ENCODE measurements around the gene KCNMA1. TPM values are rescaled to one million over a fixed set of nuclear protein-coding genes. Genes with fewer than 3 reads are reported as not detected.

KCNMA1 gene
- total and polyA plus RNA-seq, 10 of the 15 experiments (the other 5 are each of a cell fraction or from before 2014, with no cell fraction given) = 8.5 to 77.0 (median 21.3) TPM

DNA sequence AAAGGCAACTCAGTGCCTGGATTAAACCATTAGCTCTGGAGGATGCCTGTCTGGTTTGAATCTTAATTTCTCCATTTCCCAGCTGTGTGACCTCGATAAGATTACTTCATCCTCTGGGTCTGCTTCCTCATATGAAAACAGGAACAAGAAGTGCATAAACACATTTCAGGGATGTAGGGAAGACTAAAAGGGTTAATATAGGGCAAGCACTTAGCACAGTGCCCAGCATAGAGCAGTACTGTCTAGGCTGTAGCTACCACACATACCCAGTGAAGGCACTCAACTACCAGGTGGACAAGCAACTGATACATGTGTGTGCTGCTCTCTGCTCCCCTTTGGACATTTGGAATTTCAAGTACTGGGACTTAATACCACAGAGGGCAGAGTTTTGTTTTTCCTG, 85.4 kb downstream of the KCNMA1 start:
- H3K27me3 ChIP-seq (replicated peaks in 1 of 2; ENCODE audit: control insufficient read depth in 2 of 2, insufficient read depth in 2 of 2, low read length in 1 of 2) = no peaks in the 10 kb centered on the region
- in situ Hi-C loops (cut with MboI) (no loop called here), intact Hi-C loops (cut with micrococcal nuclease; ENCODE audit: unreplicated experiment) (no loop called here)
- ChIA-PET SMC1A (ENCODE audit: uncharacterized antibody, unreplicated experiment) (interaction anchor here (0.9 to 3.5 kb wide), 8 partner anchors 8 to 89 kb away, joined by 3 to 12 read pairs (median 6); no protein-coding TSS in a partner anchor), CTCF (interaction anchor here (1.1 to 3.5 kb wide), 2 partner anchors 9 to 13 kb away, joined by 3 to 16 read pairs; no protein-coding TSS in a partner anchor), POLR2A (no interaction called here), RAD21 (ENCODE audit: unreplicated experiment) (interaction anchor here (0.6 kb wide), 1 partner anchor 59 kb away, joined by 3 read pairs; no protein-coding TSS in a partner anchor)
- H3K4me2 ChIP-seq (ENCODE audit: control insufficient read depth, insufficient read depth) = no peak overlapping the region
- no peak overlapping the region for H3K4me3 ChIP-seq
- FAIRE-seq (no peak), DNase-seq (ENCODE audit: low read depth, low spot score) (no peak), ATAC-seq (no peak)
- no peaks in the 10 kb centered on the region for H3K4me1 ChIP-seq (ENCODE audit: control insufficient read depth, insufficient read depth, low read length)
- H3K9ac ChIP-seq (ENCODE audit: control insufficient read depth, insufficient read depth, low read length) = no peak overlapping the region
- TF ChIP-seq, protein P1, sequence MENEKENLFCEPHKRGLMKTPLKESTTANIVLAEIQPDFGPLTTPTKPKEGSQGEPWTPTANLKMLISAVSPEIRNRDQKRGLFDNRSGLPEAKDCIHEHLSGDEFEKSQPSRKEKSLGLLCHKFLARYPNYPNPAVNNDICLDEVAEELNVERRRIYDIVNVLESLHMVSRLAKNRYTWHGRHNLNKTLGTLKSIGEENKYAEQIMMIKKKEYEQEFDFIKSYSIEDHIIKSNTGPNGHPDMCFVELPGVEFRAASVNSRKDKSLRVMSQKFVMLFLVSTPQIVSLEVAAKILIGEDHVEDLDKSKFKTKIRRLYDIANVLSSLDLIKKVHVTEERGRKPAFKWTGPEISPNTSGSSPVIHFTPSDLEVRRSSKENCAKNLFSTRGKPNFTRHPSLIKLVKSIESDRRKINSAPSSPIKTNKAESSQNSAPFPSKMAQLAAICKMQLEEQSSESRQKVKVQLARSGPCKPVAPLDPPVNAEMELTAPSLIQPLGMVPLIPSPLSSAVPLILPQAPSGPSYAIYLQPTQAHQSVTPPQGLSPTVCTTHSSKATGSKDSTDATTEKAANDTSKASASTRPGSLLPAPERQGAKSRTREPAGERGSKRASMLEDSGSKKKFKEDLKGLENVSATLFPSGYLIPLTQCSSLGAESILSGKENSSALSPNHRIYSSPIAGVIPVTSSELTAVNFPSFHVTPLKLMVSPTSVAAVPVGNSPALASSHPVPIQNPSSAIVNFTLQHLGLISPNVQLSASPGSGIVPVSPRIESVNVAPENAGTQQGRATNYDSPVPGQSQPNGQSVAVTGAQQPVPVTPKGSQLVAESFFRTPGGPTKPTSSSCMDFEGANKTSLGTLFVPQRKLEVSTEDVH (IDR thresholded peaks at IDR 0.05; ENCODE audit: low read depth, partially characterized antibody) = no peak
- TF ChIP-seq IKZF2 (IDR thresholded peaks at IDR 0.05) = no peak
- no peak for TF ChIP-seq NR2F1 (conservative IDR thresholded peaks at IDR 0.05)
- no peak for TF ChIP-seq CHD4 (IDR thresholded peaks at IDR 0.05)
- no peak for TF ChIP-seq RUNX3 (IDR thresholded peaks at IDR 0.05; ENCODE audit: low read length)
- TF ChIP-seq, protein P2, sequence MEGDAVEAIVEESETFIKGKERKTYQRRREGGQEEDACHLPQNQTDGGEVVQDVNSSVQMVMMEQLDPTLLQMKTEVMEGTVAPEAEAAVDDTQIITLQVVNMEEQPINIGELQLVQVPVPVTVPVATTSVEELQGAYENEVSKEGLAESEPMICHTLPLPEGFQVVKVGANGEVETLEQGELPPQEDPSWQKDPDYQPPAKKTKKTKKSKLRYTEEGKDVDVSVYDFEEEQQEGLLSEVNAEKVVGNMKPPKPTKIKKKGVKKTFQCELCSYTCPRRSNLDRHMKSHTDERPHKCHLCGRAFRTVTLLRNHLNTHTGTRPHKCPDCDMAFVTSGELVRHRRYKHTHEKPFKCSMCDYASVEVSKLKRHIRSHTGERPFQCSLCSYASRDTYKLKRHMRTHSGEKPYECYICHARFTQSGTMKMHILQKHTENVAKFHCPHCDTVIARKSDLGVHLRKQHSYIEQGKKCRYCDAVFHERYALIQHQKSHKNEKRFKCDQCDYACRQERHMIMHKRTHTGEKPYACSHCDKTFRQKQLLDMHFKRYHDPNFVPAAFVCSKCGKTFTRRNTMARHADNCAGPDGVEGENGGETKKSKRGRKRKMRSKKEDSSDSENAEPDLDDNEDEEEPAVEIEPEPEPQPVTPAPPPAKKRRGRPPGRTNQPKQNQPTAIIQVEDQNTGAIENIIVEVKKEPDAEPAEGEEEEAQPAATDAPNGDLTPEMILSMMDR (IDR thresholded peaks at IDR 0.05 in 2 of 3, conservative IDR thresholded peaks at IDR 0.05 in 1 of 3; ENCODE audit: control insufficient read depth in 2 of 3, extremely low read depth in 1 of 3, insufficient read depth in 1 of 3, low read depth in 3 of 3, low read length in 3 of 3) = no peak
- WGBS (ENCODE audit: insufficient coverage, insufficient replicate concordance, low lambda C conversion rate, missing lambda C conversion rate) = 0% methylated on average over 1 of the region's 1 CpG
- no peaks in the 10 kb centered on the region; a peak in 1 of 4 replicates for H3K36me3 ChIP-seq (ENCODE audit: control insufficient read depth in 2 of 2, insufficient read depth in 2 of 2, low read length in 1 of 2)
- H2AFZ ChIP-seq (ENCODE audit: control insufficient read depth, low read depth, low read length) = no peak overlapping the region
- H4K20me1 ChIP-seq (ENCODE audit: control insufficient read depth, insufficient read depth) = no peaks in the 10 kb centered on the region
- BruUV-seq (replicated peaks) = no TSS peak
- no peak overlapping the region for H3K27ac ChIP-seq (ENCODE audit: control insufficient read depth, insufficient read depth)
- no peaks in the 10 kb centered on the region for H3K9me3 ChIP-seq (replicated peaks; ENCODE audit: control insufficient read depth, insufficient read depth, low read length)
- H3K79me2 ChIP-seq (ENCODE audit: control insufficient read depth, insufficient read depth, low read length) = no peaks in the 10 kb centered on the region
